HFF-Myc (cell line): ENCODE results near the gene HIPK2.

Experiments
- DNase-seq: peaks from one replicate; pipeline ENCODE4 v3.0.0-alpha.2; 2011; ENCODE audit warnings: low read depth; ENCODE audit errors: extremely low read depth
- H3K4me3 ChIP-seq: replicated peaks from 2 replicates; pipeline ENCODE4 v1.5.1; 2011; ENCODE audit warnings: low read depth, mild to moderate bottlenecking, control low read depth, low read length
- CTCF ChIP-seq: IDR thresholded peaks from 2 replicates; pipeline ENCODE4 v1.5.1; 2012; ENCODE audit warnings: mild to moderate bottlenecking, low read depth, low read length, control low read depth; ENCODE audit errors: missing control alignments

The HIPK2 gene

GRCh38 chr7:139651914-139652313 lies 125.9 kb downstream of the HIPK2 start:
- no peak for TF ChIP-seq CTCF
- no peak for DNase-seq
- no peak overlapping the region for H3K4me3 ChIP-seq

GRCh38 chr7:139651308-139651707 lies 126.5 kb downstream of the HIPK2 start:
- H3K4me3 ChIP-seq: no peak overlapping the region
- no peak for DNase-seq
- TF ChIP-seq CTCF: no peak

GRCh38 chr7:139650429-139651100 lies 127.2 kb downstream of the HIPK2 start:
- no peak overlapping the region for H3K4me3 ChIP-seq
- no peak for DNase-seq
- TF ChIP-seq CTCF: no peak

- no peak overlapping the region for H3K4me3 ChIP-seq
- no peak for DNase-seq
- TF ChIP-seq CTCF: no peak
Observed at GRCh38 chr7:139648941-139649425, 128.8 kb downstream of the HIPK2 start.

GRCh38 chr7:139648391-139648861 lies 129.4 kb downstream of the HIPK2 start:
- no peak for TF ChIP-seq CTCF
- no peak overlapping the region for H3K4me3 ChIP-seq
- no peak for DNase-seq

- TF ChIP-seq CTCF: no peak
- no peak for DNase-seq
- no peak overlapping the region for H3K4me3 ChIP-seq
Observed at GRCh38 chr7:139647814-139648390, 129.9 kb downstream of the HIPK2 start.
